ENCODE data around the gene ITSN2. TPM values are rescaled to one million over a fixed set of nuclear protein-coding genes. Genes with fewer than 3 reads are reported as not detected.

Gene ITSN2
- total RNA-seq, 1 experiment from 2014 or later: 13.5 TPM

DNA sequence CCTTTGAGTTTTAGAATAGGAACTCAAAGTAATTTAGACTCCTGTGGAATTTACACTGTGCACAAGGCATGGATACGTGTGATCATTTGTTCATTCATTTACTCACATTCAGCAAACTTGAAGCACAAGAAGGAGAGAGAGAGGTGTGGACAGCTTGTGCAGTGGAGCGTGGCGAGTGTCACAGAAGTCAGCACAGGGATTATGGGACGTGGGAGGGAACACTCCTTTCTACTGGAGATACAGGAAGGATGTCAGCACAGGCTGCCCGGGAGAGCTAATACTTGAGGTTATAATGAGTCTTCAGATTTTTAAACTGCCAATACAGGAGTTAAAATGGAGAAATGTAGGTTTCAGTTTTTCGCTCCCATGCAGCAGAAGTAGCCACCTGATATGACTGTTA is 178.5 kb downstream of the ITSN2 start:
- no peak for DNase-seq (ENCODE audit: low read depth)

DNA sequence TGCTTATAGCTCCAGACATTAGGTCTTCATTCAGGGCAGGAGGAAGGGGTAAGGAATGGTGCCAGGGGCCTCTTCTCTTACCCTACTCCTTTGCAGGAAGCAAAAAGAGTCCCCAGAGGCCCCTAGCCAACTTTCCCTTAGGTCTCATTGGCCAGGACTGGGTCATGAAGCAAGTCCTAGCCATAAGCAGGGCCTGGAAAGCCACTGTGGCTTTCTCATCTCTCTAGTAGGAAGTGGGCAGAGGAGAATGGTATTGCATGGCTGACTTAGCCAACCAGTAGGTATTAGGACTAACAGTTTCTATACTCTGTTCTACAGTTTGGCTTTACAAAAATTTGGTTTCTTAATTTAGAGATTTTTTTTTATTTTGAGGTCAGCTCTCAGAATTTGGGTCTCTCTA is 180.7 kb downstream of the ITSN2 start:
- no peak for DNase-seq (ENCODE audit: low read depth)

DNA sequence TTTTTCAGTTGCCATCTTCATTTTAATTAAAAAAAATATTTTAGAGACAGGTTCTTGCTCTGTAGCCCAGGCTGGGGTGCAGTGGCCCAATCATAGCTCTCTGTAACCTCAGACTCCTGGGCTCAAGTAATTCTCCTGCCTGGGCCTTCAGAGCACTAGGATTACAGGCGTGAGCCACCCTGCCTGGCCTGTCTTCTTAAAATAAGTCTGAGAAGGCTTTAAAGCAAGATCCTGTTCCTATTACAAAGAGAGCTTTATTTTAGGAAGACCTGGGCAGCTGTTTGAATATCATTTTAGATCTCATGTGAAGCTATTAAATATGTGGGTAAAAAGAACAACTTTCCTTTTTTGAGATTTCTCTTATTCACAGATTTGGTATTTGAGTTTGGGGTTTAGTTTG is 184.0 kb downstream of the ITSN2 start:
- DNase-seq (ENCODE audit: low read depth): no peak

DNA sequence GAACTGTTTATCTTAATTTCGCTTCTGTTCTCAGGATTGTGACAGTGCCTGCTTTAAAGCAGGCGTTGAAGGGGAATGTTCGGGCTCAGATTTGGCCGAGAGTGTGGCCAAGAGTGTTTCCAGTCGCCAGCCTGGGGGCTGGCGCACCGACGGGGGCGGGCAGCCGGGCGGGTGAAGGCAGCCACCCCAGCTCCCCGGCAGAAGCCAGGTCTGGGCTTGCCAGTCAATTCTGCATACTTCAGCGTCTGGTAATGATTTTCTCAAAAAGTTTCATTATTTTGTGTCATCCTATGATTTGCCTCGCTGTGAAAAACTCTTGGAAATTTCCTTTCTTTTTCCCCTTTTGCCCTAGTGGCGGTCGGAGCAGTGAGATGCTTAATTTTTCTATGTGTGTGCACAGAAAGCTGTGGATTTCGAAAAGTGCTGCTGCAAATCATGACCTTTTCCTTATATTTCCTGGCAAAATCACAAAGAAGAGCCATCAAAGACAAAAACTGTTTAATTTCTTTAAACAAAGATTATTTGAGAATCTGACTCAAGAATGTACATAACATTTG is 184.6 kb downstream of the ITSN2 start:
- no peak for DNase-seq (ENCODE audit: low read depth)

DNA sequence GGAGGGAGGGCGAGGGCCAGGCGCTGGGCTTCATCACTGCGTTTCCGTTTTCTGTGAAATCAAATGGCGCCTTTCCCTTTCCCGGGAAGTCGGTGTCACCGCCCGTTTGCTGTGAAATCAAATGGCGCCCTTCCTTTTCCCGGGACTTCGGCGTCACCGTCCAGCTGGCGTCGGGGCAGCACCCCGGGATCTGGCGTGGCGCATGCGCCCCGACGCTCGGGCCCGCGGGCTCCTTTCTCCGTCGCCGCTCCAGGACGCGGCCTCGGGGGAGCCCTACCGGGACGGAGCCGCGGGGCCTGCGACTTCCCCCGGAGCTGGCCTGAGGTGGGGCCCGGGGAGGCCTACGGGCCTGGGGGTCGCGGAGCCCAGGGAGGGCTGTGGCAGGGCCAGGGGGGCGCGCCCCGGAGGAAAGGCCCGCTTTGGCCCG is 185.5 kb downstream of the ITSN2 start, which contains the start of gene FAM228A:
FAM228A (plus strand) TSS at position 203 of the 427 bp plus-strand sequence. CDS start 428 bp downstream, outside the sequence.
- no peak for DNase-seq (ENCODE audit: low read depth)

DNA sequence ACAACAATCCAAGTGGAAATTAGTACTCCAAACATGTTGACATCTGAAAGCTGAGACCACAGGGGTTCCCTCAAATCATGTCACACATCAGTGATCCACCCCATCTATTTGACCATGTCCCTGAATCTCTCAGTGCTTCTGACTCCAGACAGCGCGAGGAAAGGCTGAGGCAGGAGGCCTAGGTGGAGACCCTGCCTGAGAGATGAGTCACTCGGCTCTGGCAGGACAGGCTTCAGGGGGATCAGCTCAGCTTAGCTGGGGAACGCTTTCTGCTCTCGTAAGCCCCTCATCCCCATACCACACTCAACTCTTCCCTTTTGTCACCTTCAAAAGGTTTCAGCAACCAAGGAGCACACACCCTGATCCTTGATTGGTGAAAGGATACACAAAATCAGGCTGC is 191.3 kb downstream of the ITSN2 start:
- no peak for DNase-seq (ENCODE audit: low read depth)

DNA sequence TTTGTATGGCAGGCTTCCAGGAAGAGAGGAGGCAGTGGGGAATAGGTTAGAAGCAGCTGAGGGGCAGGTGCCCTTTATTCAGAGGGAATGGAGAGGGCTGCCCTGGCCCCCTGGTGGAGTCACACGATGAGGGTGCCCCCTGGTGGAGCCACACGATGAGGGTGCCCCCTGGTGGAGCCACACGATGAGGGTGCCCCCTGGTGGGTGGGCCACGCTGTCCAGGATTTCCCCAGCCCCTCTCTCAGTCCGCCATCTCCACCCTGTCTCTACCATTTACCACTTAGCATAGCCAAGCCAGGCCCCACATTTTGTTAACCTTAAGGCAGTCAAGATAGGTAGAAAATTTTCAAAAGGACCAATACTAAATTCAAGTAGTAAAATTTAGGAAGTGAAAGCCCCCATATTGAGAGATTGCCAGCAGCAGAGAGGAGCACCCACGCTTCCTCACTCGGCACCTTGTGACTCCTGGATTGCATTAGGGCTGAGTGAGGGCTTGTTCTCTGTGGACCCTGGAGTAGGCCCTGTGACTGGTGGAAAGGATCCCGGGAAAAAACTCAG is 195.8 kb downstream of the ITSN2 start:
- DNase-seq (ENCODE audit: low read depth): no peak

DNA sequence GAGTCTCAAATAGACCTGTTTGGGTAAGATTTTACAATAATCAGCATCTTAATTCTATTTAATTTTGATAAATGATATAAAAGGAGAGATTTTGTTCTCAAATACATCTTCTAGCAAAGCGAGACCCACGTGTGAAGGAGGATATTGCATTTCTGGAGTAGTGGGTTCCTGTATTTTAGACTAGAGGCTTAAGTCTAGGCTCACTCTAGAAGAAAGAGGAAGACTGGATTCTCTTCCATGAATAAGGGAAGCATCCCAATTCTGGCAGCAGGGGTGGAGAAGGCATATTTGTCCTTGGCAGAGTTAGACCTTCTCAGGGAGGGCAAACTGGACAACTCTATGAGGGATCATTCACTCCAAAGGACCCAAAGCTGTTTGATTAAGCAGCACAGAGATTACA is 196.7 kb downstream of the ITSN2 start:
- DNase-seq (ENCODE audit: low read depth): no peak

DNA sequence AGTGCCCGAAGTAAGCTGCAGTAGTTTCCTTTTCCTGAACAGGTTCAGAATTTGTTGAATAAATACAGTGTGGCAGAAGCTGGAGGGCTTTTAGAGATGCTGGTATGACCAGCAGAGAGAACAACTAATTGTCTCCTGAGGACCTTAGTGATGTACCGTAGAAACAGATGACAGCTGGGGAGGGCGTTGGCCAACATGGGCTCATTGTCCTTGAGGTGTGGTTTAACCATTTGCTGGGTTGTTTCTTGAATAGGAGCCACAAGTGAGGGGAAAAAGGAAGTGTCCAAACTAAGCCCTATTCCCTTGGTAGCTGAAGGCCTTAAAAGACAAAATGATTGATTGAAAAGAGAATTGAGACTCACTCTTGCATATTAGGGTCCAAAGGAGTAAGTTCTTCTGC is 197.2 kb downstream of the ITSN2 start:
- DNase-seq (ENCODE audit: low read depth): no peak

DNA sequence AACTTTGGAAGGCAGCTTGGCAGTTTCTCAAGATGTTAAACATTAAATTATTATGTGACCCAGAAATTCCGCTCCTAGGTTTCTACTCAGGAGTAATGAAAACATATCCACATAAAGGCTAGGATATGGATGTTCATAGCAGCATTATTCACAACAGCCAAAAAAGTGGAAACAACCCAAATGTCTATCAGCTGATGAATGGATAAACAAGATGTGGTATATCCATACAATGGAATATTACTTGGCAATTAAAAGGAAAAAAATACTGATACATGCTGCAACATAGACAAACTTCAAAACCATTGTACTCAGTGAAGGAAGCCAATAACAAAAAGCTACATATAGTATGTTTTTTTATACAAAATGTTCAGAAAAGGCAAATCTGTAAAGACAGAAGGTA is 197.8 kb downstream of the ITSN2 start:
- no peak for DNase-seq (ENCODE audit: low read depth)

DNA sequence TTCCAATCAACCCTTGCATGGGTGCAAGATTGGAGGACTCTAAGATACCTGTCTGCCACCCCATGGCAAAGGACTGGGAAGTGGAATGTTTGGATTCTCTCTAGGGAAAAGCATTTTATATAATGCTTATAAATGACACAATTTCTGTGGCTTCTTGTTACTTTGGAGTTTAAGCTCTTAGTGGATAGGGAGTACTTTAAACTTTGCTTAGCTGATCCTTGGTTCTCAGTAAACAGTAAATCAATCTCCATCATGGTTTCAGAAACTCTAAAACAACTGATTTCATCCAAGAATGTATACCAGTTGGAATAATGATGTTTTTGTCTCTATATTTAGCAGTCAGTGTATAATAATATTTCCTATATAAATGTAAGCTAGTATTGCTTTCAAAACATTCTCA is 199.6 kb downstream of the ITSN2 start:
- DNase-seq (ENCODE audit: low read depth): no peak

DNA sequence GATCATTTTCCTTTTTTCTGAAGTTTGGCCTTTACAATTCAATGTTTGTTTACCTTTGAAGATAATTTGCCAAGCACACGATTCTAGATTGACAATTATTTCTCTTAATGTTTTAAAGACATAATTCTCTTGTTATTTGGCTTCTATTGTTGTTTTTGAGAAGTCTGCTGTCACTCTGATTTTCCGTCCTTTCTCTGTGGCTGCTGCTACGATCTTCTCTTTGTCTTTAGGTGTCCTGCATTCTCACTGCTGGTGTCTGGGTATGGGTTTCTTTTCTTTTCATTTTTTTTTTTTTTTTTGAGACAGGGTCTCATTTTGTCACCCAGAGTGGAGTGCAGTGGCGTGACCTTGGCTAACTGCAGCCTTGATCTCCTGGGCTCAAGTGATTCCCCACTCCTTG is 200.6 kb downstream of the ITSN2 start:
- no peak for DNase-seq (ENCODE audit: low read depth)

DNA sequence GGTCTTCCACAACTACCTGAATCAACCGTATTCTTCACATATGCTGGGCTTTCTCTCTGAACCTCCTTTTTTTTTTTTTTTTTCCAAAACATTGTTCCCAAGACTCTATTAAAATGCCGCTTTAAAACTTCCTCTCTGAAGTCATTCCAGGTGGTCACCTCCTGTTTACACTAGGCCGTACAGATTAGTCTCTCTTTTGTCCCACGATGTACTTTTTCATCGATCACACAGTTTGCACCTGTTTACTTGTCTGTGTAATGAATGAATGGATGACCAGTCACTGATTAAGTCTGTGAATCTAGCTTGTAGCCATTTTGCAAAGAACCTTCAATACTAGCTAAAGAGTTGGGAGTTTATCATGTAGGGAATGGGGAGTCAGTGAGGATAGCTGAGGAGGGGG is 202.2 kb downstream of the ITSN2 start:
- DNase-seq (ENCODE audit: low read depth): no peak

DNA sequence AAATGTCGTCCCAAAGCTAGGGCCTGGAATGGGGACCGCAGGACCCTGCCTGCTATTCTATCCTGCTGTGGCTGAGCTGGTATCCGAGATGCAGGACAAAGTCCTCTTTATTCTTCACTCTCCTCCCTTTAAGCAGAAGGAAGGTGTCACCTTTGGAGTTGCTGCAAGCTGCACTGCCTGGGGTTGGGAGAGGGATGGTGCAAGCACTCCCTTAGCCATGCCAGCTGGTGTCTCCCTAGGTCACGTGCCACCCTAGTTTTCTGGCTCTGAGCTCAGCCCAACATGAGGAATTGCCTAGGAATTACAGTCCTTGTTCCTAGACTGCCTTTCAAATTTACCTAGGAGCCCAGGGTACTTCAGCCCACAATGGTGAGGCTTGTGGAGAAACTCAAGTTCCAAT is 206.9 kb downstream of the ITSN2 start:
- DNase-seq (ENCODE audit: low read depth): no peak

Other genes starting within 250 kb of the ITSN2 start
- 0.12 TPM in 1 of 2 replicates, not detected in the other for gene PFN4, start 237.2 kb downstream of the ITSN2 start, total RNA-seq (2014; rRNA removed; shearing (Covaris generic))
- gene FAM228B, start 237.1 kb downstream of the ITSN2 start, total RNA-seq (2014; rRNA removed; shearing (Covaris generic)): 1.8 and 3.2 TPM in 2 replicates
- not detected in 2 replicates for gene FAM228A, start 185.5 kb downstream of the ITSN2 start, total RNA-seq (2014; rRNA removed; shearing (Covaris generic))
- gene NCOA1, start 130.7 kb upstream of the ITSN2 start, total RNA-seq (2014; rRNA removed; shearing (Covaris generic)): 12.3 and 13.7 TPM in 2 replicates